Measurements from ENCODE around the gene RRAGC. TPM values are rescaled to one million over a fixed set of nuclear protein-coding genes. Genes with fewer than 3 reads are reported as not detected.

The RRAGC gene
- total RNA-seq, 1 donor from 2014 or later = 6.2 TPM

- no peak for TF ChIP-seq CTCF (IDR thresholded peaks at IDR 0.05)
- H3K36me3 ChIP-seq = no peaks in the 10 kb centered on the region
- H3K27me3 ChIP-seq = no peaks in the 10 kb centered on the region
- no peak overlapping the region for H3K4me3 ChIP-seq
- intact Hi-C loops (cut with DNase I) = no loop called here
- no peak overlapping the region for H3K27ac ChIP-seq
- no peaks in the 10 kb centered on the region for H3K9me3 ChIP-seq
- no peaks in the 10 kb centered on the region for H3K4me1 ChIP-seq
- no peak for DNase-seq (ENCODE audit: low spot score in 2 of 2)
Measured at GRCh38 chr1:38896169-38896568, 36.6 kb upstream of the RRAGC start.

GRCh38 chr1:38892976-38893375, 33.4 kb upstream of the RRAGC start:
- intact Hi-C loops (cut with DNase I) = no loop called here
- no peak for TF ChIP-seq CTCF (IDR thresholded peaks at IDR 0.05)

GRCh38 chr1:38891753-38892152, 32.2 kb upstream of the RRAGC start:
- no peak overlapping the region for H3K27ac ChIP-seq
- no peaks in the 10 kb centered on the region for H3K36me3 ChIP-seq
- no peaks in the 10 kb centered on the region for H3K4me1 ChIP-seq
- no peaks in the 10 kb centered on the region for H3K27me3 ChIP-seq
- no peaks in the 10 kb centered on the region for H3K9me3 ChIP-seq
- DNase-seq (ENCODE audit: low spot score in 2 of 2) = no peak
- TF ChIP-seq CTCF (IDR thresholded peaks at IDR 0.05) = no peak
- no peak overlapping the region for H3K4me3 ChIP-seq
- intact Hi-C loops (cut with DNase I) = no loop called here

More at GRCh38 chr1:38892976-38893375, 33.4 kb upstream of the RRAGC start:
- Histone ChIP-seq H3K36me3 (no peaks in the 10 kb centered on the region), H3K27ac (no peak overlapping the region), H3K27me3 (no peaks in the 10 kb centered on the region), H3K9me3 (no peaks in the 10 kb centered on the region), H3K4me3 (no peak overlapping the region), H3K4me1 (no peaks in the 10 kb centered on the region)
- DNase-seq (ENCODE audit: low spot score in 2 of 2) = no peak

GRCh38 chr1:38889589-38889988, 30.0 kb upstream of the RRAGC start:
- no peak for DNase-seq (ENCODE audit: low spot score in 2 of 2)
- Histone ChIP-seq H3K27ac (no peak overlapping the region), H3K27me3 (no peaks in the 10 kb centered on the region), H3K4me3 (no peak overlapping the region), H3K9me3 (no peaks in the 10 kb centered on the region), H3K36me3 (no peaks in the 10 kb centered on the region), H3K4me1 (no peaks in the 10 kb centered on the region)
- TF ChIP-seq CTCF (IDR thresholded peaks at IDR 0.05) = no peak
- intact Hi-C loops (cut with DNase I) = no loop called here

GRCh38 chr1:38888423-38889333, 29.1 kb upstream of the RRAGC start:
- DNase-seq (ENCODE audit: low spot score in 2 of 2) = no peak
- no peak for TF ChIP-seq CTCF (IDR thresholded peaks at IDR 0.05)
- Histone ChIP-seq H3K36me3 (no peaks in the 10 kb centered on the region), H3K4me1 (no peaks in the 10 kb centered on the region), H3K27ac (no peak overlapping the region), H3K9me3 (no peaks in the 10 kb centered on the region), H3K27me3 (no peaks in the 10 kb centered on the region), H3K4me3 (no peak overlapping the region)
- intact Hi-C loops (cut with DNase I) = no loop called here
